GM12891 (cell line): Measurements from ENCODE around the gene TRAM2.
A peak's percentile ranks its signal among the peaks of the same experiment; 100 is the strongest.

Source experiments
- DNase-seq: peaks from one replicate; pipeline ENCODE4 v3.0.0; 2011; ENCODE audit warnings: low spot score; ENCODE audit not compliant: insufficient read length
- FAIRE-seq: peaks from 2 replicates; lab custom pipeline; 2011; peaks lifted over from hg19 to GRCh38; lab: Jason Lieb, UNC
- PAX5 ChIP-seq: IDR thresholded peaks from 2 replicates; pipeline ENCODE4 v1.6.1; 2011; ENCODE audit warnings: low read length, moderate library complexity, mild to moderate bottlenecking; ENCODE audit not compliant: insufficient read depth, severe bottlenecking
- POLR2A ChIP-seq: IDR thresholded peaks from 2 replicates; pipeline ENCODE4 v1.6.1; 2011; ENCODE audit warnings: low read depth, low read length, control low read depth
- POLR2AphosphoS5 ChIP-seq: IDR thresholded peaks from 2 replicates; pipeline ENCODE4 v1.6.1; 2011; ENCODE audit warnings: low read depth, low read length, control low read depth
- POU2F2 ChIP-seq: IDR thresholded peaks from 2 replicates; pipeline ENCODE4 v1.6.1; 2011; ENCODE audit warnings: low read depth, mild to moderate bottlenecking, control low read depth, low read length, moderate library complexity
- SPI1 ChIP-seq: IDR thresholded peaks from 2 replicates; pipeline ENCODE4 v1.6.1; 2011; ENCODE audit warnings: low read depth, low read length, control low read depth
- TAF1 ChIP-seq: IDR thresholded peaks from 2 replicates; pipeline ENCODE4 v1.6.1; 2011; ENCODE audit warnings: low read depth, low read length, control low read depth

TRAM2 gene

DNA sequence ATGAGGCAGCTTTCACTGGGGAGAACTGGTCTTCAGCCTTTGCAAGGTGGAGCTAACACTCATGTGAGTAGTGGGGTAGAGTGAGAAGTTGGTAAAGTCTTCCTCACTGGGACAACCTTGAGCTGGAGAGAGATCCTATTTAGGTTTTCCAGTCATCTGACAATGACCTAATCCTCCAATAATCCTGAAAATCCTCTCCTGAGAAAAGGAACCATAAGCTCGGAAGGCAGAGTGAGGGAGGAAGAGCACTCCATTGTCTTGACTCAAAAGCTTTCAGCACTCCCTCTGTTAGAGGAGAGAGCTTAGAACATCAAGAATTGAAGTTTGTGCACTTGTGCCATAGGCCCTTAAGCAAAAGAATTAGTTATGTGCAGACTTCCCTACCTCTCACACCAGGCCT lies 77.8 kb downstream of the TRAM2 start:
- TF ChIP-seq POU2F2 (no peak), TAF1 (no peak), POLR2A (no peak), PAX5 (no peak), SPI1 (no peak), POLR2AphosphoS5 (no peak)
- FAIRE-seq (no peak), DNase-seq (no peak)

DNA sequence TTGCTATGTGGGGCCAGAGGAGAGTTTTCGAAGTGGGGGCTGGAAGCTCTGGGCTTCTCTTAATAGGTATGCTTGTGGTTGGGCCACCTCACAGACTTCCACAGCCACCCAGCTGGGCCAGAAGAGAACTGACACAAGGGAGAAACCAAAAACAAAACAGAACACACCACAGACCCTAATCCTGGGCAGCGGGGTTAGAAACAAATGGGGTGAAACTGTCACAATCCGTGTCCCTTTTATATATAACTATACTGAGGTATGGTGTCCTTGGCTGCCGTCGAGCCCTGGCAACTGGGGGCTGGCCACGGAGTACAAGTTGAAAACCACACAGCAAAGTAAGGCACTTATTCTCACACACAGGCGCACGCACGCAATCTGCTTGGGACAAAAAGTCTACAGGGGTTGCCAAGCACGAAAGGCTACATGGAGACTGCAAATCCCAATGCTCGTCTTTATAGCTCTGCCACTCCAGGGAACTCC lies 78.3 kb downstream of the TRAM2 start:
- TF ChIP-seq SPI1 (peak; percentile 51), PAX5 (no peak), TAF1 (peak; percentile 29; the same call in 1 of the 2 replicates)
- FAIRE-seq: peak; percentile 78
- DNase-seq: no peak

DNA sequence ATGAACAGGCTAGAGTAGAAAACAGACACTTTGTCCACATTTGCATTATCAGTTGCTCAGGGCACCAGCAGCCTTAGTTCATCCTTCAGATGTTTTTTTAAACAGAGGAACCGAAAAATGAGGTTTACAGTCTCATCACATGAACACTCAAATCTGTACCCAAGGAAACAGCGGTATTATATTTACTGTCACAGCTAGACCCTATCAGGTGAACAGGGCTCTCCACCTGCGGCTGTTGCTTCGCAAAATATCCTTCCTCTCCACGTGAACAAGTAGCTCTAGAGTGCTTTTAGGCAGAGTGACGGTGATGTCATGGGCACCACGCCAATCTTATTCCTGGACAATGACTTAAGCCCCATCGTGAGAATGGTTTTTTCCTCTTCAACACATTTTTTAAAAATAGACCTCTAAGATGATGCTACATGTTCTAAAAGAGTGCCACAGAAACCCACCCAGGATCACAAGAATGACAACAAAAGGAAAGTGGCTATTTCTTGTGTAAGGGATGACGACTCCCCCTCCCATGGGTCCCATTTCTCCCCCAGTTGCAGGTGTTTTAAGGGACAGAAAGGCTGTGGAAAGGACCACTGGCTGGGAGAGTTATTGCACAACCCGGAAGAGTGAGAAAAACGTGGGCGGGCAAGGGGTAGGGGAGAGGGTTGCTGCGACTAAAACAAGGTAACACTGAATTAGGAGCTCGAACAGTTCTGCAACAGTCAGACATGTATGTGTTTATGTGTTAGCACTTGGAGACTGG lies 79.0 kb downstream of the TRAM2 start:
- TF ChIP-seq PAX5: no peak
- no peak for TF ChIP-seq TAF1
- peak; percentile 97 for TF ChIP-seq SPI1
- TF ChIP-seq POU2F2: peak; percentile 71; the same call in 1 of the 2 replicates
- no peak; the same call in 1 of the 2 replicates for TF ChIP-seq POLR2A
- TF ChIP-seq POLR2AphosphoS5: no peak
- DNase-seq: no peak
- FAIRE-seq: peak; percentile 90

DNA sequence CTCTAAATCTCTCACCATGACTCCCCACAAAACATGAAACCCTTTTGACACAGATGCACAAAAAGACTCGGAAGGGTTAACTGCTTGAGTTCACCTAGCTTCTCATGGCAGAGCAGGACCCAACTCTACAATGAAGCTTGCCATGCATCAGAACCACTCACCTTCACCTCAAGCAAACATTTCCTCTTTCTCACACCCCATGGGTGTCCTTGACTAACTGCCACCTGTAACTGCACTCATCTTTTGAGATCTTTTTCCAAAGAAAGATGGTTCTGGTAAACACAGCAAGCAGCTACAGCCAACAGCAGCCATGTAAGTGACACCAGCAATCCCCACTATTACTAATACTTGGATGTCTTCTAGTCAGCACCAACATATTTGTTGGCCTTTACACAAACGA lies 80.2 kb downstream of the TRAM2 start:
- FAIRE-seq (peak; percentile 52), DNase-seq (no peak)
- TF ChIP-seq SPI1: peak; percentile 39; the same call in 1 of the 2 replicates
- no peak for TF ChIP-seq POLR2A
- no peak for TF ChIP-seq POU2F2

DNA sequence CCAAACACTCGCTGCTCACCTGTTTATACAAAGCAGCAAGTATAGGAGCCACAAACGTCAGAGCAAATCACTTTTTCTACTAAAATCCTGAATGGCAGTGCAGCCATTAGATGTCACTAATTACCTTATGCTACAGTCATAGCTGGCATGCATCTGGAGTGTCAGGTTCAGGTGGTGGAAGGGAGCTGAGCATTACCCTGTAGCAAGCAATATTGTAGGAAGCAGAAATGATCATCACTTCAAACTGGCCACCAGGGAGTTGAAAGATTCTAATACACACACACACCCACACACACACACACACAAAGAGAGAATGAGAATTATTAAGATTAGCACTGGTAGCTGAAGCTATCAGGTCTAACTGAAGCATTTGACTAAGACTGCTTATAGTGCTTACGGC lies 80.9 kb downstream of the TRAM2 start:
- peak; percentile 84 for FAIRE-seq
- no peak for DNase-seq
- TF ChIP-seq SPI1 (no peak), POLR2A (no peak), POU2F2 (no peak), TAF1 (no peak), PAX5 (no peak), POLR2AphosphoS5 (no peak)

DNA sequence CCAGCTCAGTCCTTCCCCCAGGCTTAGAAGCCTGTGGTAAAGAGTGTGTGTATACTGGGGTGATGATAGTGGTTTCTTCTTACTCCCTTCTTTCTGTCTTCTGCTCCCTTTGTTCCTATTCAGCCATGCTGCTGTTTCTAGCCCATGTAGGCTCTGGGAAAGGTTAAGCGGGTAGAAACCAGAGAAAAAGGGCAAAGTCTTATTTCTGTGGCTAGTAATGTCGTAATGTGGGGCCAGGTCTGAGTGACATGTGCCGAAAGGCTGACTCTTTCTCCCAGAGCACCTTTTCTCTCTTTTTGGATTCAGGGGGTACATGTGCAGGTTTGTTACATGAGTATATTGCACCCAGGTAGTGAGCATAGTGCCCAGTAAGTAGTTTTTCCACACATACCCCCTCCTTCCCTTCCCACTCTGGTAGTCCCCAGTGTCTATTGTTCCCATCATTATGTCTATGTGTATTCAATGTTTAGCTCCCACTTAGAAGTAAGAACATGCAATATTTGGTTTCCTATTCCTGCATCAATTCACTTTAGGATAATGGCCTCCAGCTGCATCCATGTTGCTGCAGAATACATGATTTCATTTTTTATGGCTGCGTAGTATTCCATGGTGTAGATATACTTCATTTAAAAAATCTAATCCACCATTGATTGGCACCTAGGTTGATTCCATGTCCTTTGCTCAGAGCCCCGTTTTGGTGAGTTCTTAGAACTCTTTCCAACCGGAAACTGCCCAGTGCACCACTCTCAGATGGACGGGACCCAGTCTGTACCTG lies 82.4 kb downstream of the TRAM2 start:
- no peak for FAIRE-seq
- TF ChIP-seq PAX5: no peak
- no peak for TF ChIP-seq POLR2A
- no peak for TF ChIP-seq TAF1
- TF ChIP-seq POLR2AphosphoS5: no peak
- TF ChIP-seq SPI1: no peak
- no peak for TF ChIP-seq POU2F2
- no peak for DNase-seq

DNA sequence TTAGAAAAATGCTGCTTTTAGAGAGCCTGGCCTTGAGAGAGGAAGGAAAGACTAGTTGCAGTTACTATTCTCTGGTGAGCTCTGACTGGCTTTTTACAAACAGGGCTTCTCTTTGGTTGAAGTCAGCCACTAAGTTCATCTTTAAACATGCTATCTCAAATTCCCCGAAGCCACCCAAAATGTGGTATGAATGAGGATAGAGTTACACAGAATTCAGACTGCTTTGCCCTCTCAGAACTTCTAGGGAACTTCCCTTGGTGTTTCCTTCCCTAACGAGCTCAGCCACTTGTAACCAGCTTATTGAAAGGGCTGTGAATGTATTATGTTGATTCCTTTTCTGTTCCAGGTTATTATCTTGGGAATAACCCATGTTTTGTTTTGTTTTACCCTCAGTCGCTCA lies 83.2 kb downstream of the TRAM2 start:
- 0 out of 2 replicates have a peak, but pooled peaks have one; percentile 3 for TF ChIP-seq SPI1
- no peak for TF ChIP-seq POLR2AphosphoS5
- DNase-seq: no peak
- FAIRE-seq: peak; percentile 45

DNA sequence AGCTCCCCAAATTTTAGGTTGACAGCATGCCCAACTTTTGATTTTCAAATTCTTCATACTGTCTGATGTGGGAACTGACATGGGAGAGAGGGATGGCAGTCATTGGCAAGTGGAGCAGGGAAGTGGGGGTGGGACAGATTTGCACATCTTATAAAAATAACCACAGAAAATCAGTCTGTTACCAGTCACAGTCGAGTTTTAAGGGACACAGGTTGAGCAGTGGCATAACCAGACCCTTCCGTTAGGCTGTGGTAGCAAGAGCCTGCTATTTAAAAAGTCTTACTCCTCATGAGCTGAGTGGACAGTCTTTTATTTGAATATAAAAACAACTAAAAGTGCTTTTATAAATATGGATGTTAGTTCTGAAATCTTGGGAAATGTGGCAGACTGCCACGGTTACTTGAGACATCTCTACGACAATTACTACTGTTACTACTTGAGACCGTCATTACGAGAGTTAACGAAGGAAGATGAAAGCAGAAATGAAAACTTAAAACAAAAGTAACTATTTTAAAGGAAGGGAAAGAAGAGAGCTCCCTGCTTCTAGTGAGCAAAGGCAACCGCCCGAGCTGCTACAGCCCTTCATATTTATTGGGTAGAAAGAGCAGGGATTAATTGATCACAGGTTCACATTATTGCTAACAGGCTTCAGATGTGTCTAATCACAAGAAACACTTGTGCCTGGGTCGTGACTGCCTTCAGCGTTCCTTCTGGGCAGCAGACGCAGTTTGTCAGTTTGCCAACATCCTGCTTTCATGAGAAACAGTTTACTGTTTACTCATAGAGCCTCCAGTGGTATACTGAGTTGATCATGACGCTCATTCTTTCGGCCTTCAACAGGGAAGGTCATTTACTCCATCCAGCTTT lies 85.4 kb downstream of the TRAM2 start:
- DNase-seq (no peak), FAIRE-seq (peak; percentile 83)
- peak; percentile 75 for TF ChIP-seq SPI1
- TF ChIP-seq POU2F2: no peak
- TF ChIP-seq POLR2A: 0 out of 2 replicates have a peak, but pooled peaks have one; percentile 41

DNA sequence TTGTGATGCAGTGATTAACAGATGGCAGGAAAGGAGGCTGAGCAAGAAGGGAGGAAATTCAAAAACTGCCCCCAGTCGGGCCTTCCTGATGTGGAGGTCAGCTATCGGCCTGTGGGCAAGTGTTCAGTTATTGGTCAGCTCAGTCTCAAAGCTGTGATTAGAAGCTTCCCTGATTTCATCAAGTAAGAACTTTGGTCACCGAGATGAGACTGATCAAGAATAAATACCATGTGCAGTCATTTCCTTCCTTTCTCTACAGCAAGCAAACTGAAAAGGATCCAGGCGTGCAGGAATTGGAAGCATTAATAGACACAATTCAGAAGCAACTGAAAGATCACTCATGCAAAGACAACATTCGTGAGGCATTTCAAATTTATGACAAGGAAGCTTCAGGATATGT lies 87.0 kb downstream of the TRAM2 start:
- DNase-seq: no peak
- no peak for TF ChIP-seq POU2F2
- TF ChIP-seq SPI1: no peak
- no peak for TF ChIP-seq TAF1
- TF ChIP-seq POLR2AphosphoS5: no peak
- TF ChIP-seq POLR2A: no peak
- no peak for TF ChIP-seq PAX5
- FAIRE-seq: peak; percentile 23

DNA sequence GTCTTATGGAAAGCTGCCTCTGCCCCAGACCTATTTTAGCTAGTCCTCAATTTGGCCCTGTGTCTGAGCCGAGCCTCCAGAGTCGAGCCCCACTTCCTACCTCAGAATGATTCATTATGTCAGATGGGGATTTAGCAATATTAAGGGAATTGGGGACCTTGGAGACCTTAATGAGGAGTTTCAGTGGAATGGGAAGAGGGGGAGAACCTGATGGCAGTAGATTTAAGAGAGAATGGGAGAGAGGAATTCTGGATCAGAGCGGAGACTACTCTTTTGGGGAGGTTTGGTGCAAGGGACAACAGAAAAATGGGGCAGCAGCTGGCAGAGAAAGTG lies 93.2 kb downstream of the TRAM2 start:
- no peak for FAIRE-seq
- no peak for DNase-seq
- no peak for TF ChIP-seq POU2F2
- no peak for TF ChIP-seq POLR2A
- TF ChIP-seq PAX5: no peak
- no peak for TF ChIP-seq TAF1
- no peak for TF ChIP-seq SPI1
- TF ChIP-seq POLR2AphosphoS5: no peak
